ENCODE measurements around the gene TPTE2.
"Not testable (repeated sequence)": the region's sequence is repeated elsewhere in the genome, so short reads cannot be mapped to it uniquely, and the experiment has no call there.

TPTE2 gene

DNA sequence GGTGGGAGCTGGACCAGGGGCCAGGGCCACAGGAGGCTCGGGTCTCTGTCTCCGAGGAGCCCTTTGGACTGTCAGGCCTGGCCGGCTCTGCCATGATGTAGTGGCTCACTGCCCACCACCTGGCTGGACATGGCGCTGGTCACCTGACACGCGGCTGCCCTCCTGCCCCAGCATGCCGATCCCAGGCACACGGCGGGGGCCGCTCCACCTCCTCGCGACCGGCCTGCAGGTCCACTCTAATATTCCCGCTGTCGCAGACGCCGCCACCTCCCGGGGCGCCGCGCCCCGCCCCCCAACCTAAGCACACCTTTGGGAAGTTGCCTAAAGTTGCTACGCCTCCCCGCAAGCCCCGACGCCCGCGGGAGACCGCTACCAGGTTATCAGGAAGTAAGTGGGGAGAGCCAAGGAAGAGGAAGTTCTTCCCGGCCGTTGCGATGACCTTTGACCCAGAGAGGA is at the start of gene TPTE2:
TPTE2 (minus strand) TSS at position 406 of the 456 bp plus-strand sequence. CDS start 58,298 bp downstream, outside the sequence.
- not testable (repeated sequence) for H3K27me3 ChIP-seq (ENCODE audit: insufficient read depth, low read length, poor library complexity, severe bottlenecking); H3K9ac ChIP-seq (ENCODE audit: low read depth, low read length, poor library complexity, severe bottlenecking); H4K20me1 ChIP-seq (ENCODE audit: insufficient read depth, low read length, poor library complexity, severe bottlenecking); H3F3A ChIP-seq (ENCODE audit: low read depth); H3K4me1 ChIP-seq (ENCODE audit: insufficient read depth, low read length, poor library complexity, severe bottlenecking); H3K9me3 ChIP-seq (ENCODE audit: insufficient read depth, low read depth, low read length); H3K4me3 ChIP-seq (ENCODE audit: low read length, poor library complexity, severe bottlenecking); H3K9me2 ChIP-seq (replicated peaks; ENCODE audit: low read depth, low read length); H3K4me2 ChIP-seq (ENCODE audit: low read depth, low read length, poor library complexity, severe bottlenecking); H3K36me3 ChIP-seq (ENCODE audit: insufficient read depth, low read length); H2AFZ ChIP-seq (ENCODE audit: low read length); H3K79me2 ChIP-seq (ENCODE audit: insufficient read depth, low read length)

DNA sequence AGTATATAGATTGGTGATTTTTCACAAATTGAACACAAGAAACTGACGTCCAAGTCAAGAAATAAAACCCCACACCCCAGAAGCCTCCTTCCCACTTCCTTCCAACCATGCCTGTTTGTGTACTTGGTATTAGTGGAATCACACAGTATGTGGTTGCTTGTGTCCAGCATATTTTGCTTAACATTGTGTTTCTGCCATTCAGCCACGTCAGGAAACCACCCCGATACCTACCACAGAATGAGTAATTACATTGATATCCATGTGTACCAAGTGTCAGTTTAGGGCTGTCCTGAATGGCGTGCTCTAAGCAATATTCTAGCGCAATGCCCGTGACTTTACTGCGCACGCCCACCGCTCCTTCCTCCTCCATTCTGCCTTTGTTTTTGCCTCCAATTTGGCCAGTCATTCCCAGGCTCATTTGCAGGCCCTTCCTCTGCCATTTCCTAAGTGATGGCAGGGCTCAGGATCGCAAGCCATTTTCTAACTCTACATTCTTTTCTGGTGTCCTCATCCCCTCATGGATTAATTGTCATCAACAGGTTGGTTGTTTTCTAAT is 46.3 kb upstream of the TPTE2 start:
- Histone ChIP-seq H3K79me2 (ENCODE audit: insufficient read depth, low read length) (no peaks in the 10 kb centered on the region), H4K20me1 (ENCODE audit: insufficient read depth, low read length, poor library complexity, severe bottlenecking) (no peaks in the 10 kb centered on the region), H3K9me2 (replicated peaks; ENCODE audit: low read depth, low read length) (no peaks in the 10 kb centered on the region), H3K4me2 (ENCODE audit: low read depth, low read length, poor library complexity, severe bottlenecking) (no peak overlapping the region), H2AFZ (ENCODE audit: low read length) (no peak overlapping the region), H3F3A (ENCODE audit: low read depth) (no peaks in the 10 kb centered on the region), H3K9me3 (ENCODE audit: insufficient read depth, low read depth, low read length) (peaks cover 8% of the 10 kb centered on the region; the same call in 1 of the 2 replicates), H3K4me1 (ENCODE audit: insufficient read depth, low read length, poor library complexity, severe bottlenecking) (no peaks in the 10 kb centered on the region), H3K27me3 (ENCODE audit: insufficient read depth, low read length, poor library complexity, severe bottlenecking) (no peaks in the 10 kb centered on the region), H3K9ac (ENCODE audit: low read depth, low read length, poor library complexity, severe bottlenecking) (no peak overlapping the region), H3K36me3 (ENCODE audit: insufficient read depth, low read length) (no peaks in the 10 kb centered on the region), H3K4me3 (ENCODE audit: low read length, poor library complexity, severe bottlenecking) (no peak overlapping the region)
- no peak for TF ChIP-seq EZH2phosphoT487 (IDR thresholded peaks at IDR 0.05; ENCODE audit: borderline replicate concordance)

DNA sequence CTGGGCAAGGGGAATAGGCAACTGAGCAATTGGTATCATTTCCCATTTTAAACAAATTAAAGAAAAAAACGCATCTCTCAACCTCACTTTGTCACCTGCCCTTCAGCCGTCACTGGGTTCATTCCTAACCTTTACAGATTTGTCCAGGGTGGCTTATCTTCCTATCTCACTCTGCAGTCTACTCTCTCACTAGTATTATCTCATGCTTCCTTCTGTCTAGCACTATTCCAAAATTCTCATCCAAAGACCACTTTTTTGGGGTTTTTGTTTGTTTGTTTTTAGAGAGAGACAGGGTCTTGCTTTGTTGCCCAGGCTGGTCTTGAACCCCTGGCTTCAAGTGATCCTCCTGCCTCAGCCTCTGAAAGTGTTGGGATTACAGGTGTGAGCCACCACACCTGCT is 45.4 kb upstream of the TPTE2 start:
- H2AFZ ChIP-seq (ENCODE audit: low read length) = no peak overlapping the region
- no peaks in the 10 kb centered on the region for H3K79me2 ChIP-seq (ENCODE audit: insufficient read depth, low read length)
- no peaks in the 10 kb centered on the region for H3K27me3 ChIP-seq (ENCODE audit: insufficient read depth, low read length, poor library complexity, severe bottlenecking)
- H3K9me3 ChIP-seq (ENCODE audit: insufficient read depth, low read depth, low read length) = peaks cover 8% of the 10 kb centered on the region; the same call in 1 of the 2 replicates
- H3K9me2 ChIP-seq (replicated peaks; ENCODE audit: low read depth, low read length) = no peaks in the 10 kb centered on the region
- no peaks in the 10 kb centered on the region for H3K36me3 ChIP-seq (ENCODE audit: insufficient read depth, low read length)
- H3K9ac ChIP-seq (ENCODE audit: low read depth, low read length, poor library complexity, severe bottlenecking) = no peak overlapping the region
- TF ChIP-seq EZH2phosphoT487 (IDR thresholded peaks at IDR 0.05; ENCODE audit: borderline replicate concordance) = no peak
- TF ChIP-seq, protein P1, sequence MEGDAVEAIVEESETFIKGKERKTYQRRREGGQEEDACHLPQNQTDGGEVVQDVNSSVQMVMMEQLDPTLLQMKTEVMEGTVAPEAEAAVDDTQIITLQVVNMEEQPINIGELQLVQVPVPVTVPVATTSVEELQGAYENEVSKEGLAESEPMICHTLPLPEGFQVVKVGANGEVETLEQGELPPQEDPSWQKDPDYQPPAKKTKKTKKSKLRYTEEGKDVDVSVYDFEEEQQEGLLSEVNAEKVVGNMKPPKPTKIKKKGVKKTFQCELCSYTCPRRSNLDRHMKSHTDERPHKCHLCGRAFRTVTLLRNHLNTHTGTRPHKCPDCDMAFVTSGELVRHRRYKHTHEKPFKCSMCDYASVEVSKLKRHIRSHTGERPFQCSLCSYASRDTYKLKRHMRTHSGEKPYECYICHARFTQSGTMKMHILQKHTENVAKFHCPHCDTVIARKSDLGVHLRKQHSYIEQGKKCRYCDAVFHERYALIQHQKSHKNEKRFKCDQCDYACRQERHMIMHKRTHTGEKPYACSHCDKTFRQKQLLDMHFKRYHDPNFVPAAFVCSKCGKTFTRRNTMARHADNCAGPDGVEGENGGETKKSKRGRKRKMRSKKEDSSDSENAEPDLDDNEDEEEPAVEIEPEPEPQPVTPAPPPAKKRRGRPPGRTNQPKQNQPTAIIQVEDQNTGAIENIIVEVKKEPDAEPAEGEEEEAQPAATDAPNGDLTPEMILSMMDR (conservative IDR thresholded peaks at IDR 0.05; ENCODE audit: low read length) = no peak
- no peak overlapping the region for H3K4me2 ChIP-seq (ENCODE audit: low read depth, low read length, poor library complexity, severe bottlenecking)
- no peak overlapping the region for H3K4me3 ChIP-seq (ENCODE audit: low read length, poor library complexity, severe bottlenecking)
- no peaks in the 10 kb centered on the region for H3F3A ChIP-seq (ENCODE audit: low read depth)
- no peaks in the 10 kb centered on the region for H3K4me1 ChIP-seq (ENCODE audit: insufficient read depth, low read length, poor library complexity, severe bottlenecking)
- H4K20me1 ChIP-seq (ENCODE audit: insufficient read depth, low read length, poor library complexity, severe bottlenecking) = no peaks in the 10 kb centered on the region

DNA sequence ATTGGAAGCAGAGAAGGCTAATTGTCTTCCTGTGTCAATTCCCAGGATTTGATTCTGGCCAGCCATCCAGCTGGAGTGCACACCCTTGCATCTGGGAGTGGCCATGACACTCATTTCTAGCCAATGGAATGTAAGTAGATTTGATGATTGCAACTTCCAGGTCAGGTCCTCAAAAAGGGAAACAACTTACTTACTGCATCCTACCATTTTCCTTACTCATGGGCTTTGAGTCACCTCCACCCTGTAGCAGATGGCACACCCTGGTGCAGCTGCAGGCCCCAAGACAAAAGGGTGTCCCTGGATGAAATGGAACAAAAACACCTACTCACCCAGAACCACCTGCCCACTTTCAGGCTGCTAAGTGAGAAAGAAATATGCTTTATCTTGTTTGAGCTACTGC is 44.8 kb upstream of the TPTE2 start:
- no peaks in the 10 kb centered on the region for H3K9me2 ChIP-seq (replicated peaks; ENCODE audit: low read depth, low read length)
- H3K9me3 ChIP-seq (ENCODE audit: insufficient read depth, low read depth, low read length) = peaks cover 8% of the 10 kb centered on the region; the same call in 1 of the 2 replicates
- H3K4me1 ChIP-seq (ENCODE audit: insufficient read depth, low read length, poor library complexity, severe bottlenecking) = no peaks in the 10 kb centered on the region
- H3K36me3 ChIP-seq (ENCODE audit: insufficient read depth, low read length) = no peaks in the 10 kb centered on the region
- no peak overlapping the region for H3K4me2 ChIP-seq (ENCODE audit: low read depth, low read length, poor library complexity, severe bottlenecking)
- H3K27me3 ChIP-seq (ENCODE audit: insufficient read depth, low read length, poor library complexity, severe bottlenecking) = no peaks in the 10 kb centered on the region
- H3F3A ChIP-seq (ENCODE audit: low read depth) = no peaks in the 10 kb centered on the region
- no peaks in the 10 kb centered on the region for H4K20me1 ChIP-seq (ENCODE audit: insufficient read depth, low read length, poor library complexity, severe bottlenecking)
- no peaks in the 10 kb centered on the region for H3K79me2 ChIP-seq (ENCODE audit: insufficient read depth, low read length)
- no peak overlapping the region for H3K9ac ChIP-seq (ENCODE audit: low read depth, low read length, poor library complexity, severe bottlenecking)
- no peak overlapping the region for H3K4me3 ChIP-seq (ENCODE audit: low read length, poor library complexity, severe bottlenecking)
- H2AFZ ChIP-seq (ENCODE audit: low read length) = no peak overlapping the region
- TF ChIP-seq, protein P1 (conservative IDR thresholded peaks at IDR 0.05; ENCODE audit: low read length) = no peak
- TF ChIP-seq EZH2phosphoT487 (IDR thresholded peaks at IDR 0.05; ENCODE audit: borderline replicate concordance) = no peak
